SK-N-SH treated with all-trans-retinoic acid at 6 μM for 48 hours (cell line): ENCODE measurements around the gene CST1.
"Not testable (repeated sequence)": the region's sequence is repeated elsewhere in the genome, so short reads cannot be mapped to it uniquely, and the experiment has no call there.

ENCODE experiments used
- ATAC-seq: fragments of 200-7000 bp; cut with Tn5 transposase; 3 replicates; pipeline ENCODE4 v1.9.1; 2020; ENCODE audit warnings: mild to moderate bottlenecking, moderate library complexity
- CSDC2 ChIP-seq: fragments of 250-450 bp; sonication (Bioruptor Pico); IDR thresholded peaks from 2 replicates; pipeline ENCODE4 v1.5.0; 2020; ENCODE audit warnings: mild to moderate bottlenecking, moderate library complexity
- CSRNP3 ChIP-seq: fragments of 250-450 bp; sonication (Bioruptor Pico); IDR thresholded peaks from 2 replicates; pipeline ENCODE4 v1.5.1; 2021; ENCODE audit warnings: mild to moderate bottlenecking, moderate library complexity
- ESRRG ChIP-seq: fragments of 250-450 bp; sonication (Bioruptor Pico); IDR thresholded peaks from 2 replicates; pipeline ENCODE4 v1.6.1; 2021; ENCODE audit warnings: mild to moderate bottlenecking
- ISL1 ChIP-seq: fragments of 250-450 bp; sonication (Bioruptor Pico); IDR thresholded peaks from 2 replicates; pipeline ENCODE4 v2.1.2; 2022; ENCODE audit warnings: mild to moderate bottlenecking, moderate library complexity
- OSR1 ChIP-seq: fragments of 250-450 bp; sonication (Bioruptor Pico); IDR thresholded peaks from 2 replicates; pipeline ENCODE4 v1.8.0; 2022; ENCODE audit warnings: moderate library complexity, mild to moderate bottlenecking, inconsistent platforms
- PPARA ChIP-seq: fragments of 250-450 bp; sonication (Bioruptor Pico); IDR thresholded peaks from 2 replicates; pipeline ENCODE4 v1.5.0; 2020; ENCODE audit warnings: mild to moderate bottlenecking, borderline replicate concordance
- RARB ChIP-seq: fragments of 250-450 bp; sonication (Bioruptor Pico); IDR thresholded peaks from 2 replicates; pipeline ENCODE4 v1.8.0; 2021; ENCODE audit warnings: mild to moderate bottlenecking, moderate library complexity
- TCF4 ChIP-seq: fragments of 250-450 bp; sonication (Bioruptor Pico); IDR thresholded peaks from 2 replicates; pipeline ENCODE4 v1.8.0; 2021; ENCODE audit warnings: mild to moderate bottlenecking, moderate library complexity, borderline replicate concordance
- TOX ChIP-seq: fragments of 250-450 bp; sonication (Bioruptor Pico); IDR thresholded peaks from 2 replicates; pipeline ENCODE4 v1.8.0; 2021; ENCODE audit warnings: mild to moderate bottlenecking, moderate library complexity, borderline replicate concordance
- TSHZ2 ChIP-seq: fragments of 250-450 bp; sonication (Bioruptor Pico); IDR thresholded peaks from 2 replicates; pipeline ENCODE4 v1.5.0; 2020; ENCODE audit warnings: mild to moderate bottlenecking, moderate library complexity
- ZC3H10 ChIP-seq: fragments of 250-450 bp; sonication (Bioruptor Pico); IDR thresholded peaks from 2 replicates; pipeline ENCODE4 v1.5.1; 2021; ENCODE audit warnings: mild to moderate bottlenecking, moderate library complexity
- ZFP30 ChIP-seq: fragments of 450-650 bp; formaldehyde crosslinking; IDR thresholded peaks from 2 replicates; pipeline ENCODE4 v1.5.0; 2022; ENCODE audit warnings: mild to moderate bottlenecking, moderate library complexity
- ZNF565 ChIP-seq: fragments of 450-650 bp; formaldehyde crosslinking; conservative IDR thresholded peaks from 2 replicates; pipeline ENCODE4 v1.5.0; 2020; ENCODE audit warnings: low read depth, mild to moderate bottlenecking, moderate library complexity
- ZNF70 ChIP-seq: fragments of 450-650 bp; formaldehyde crosslinking; IDR thresholded peaks from 2 replicates; pipeline ENCODE4 v1.5.0; 2020; ENCODE audit warnings: mild to moderate bottlenecking, moderate library complexity
- ZNF8 ChIP-seq: fragments of 450-650 bp; formaldehyde crosslinking; IDR thresholded peaks from 2 replicates; pipeline ENCODE4 v1.5.0; 2020; ENCODE audit warnings: mild to moderate bottlenecking, moderate library complexity
- TF ChIP-seq, protein P1 (sequence below): fragments of 250-450 bp; sonication (Bioruptor Pico); IDR thresholded peaks from 2 replicates; pipeline ENCODE4 v1.8.0; 2020; ENCODE audit warnings: mild to moderate bottlenecking, moderate library complexity, borderline replicate concordance
- TF ChIP-seq, protein P2 (sequence below): fragments of 250-450 bp; sonication (Bioruptor Pico); IDR thresholded peaks from 2 replicates; pipeline ENCODE4 v1.5.1; 2020; ENCODE audit warnings: low read depth, mild to moderate bottlenecking, moderate library complexity
- TF ChIP-seq, protein P3 (sequence below): fragments of 250-450 bp; sonication (Bioruptor Pico); IDR thresholded peaks from 2 replicates; pipeline ENCODE4 v1.8.0; 2021; ENCODE audit warnings: low read depth, mild to moderate bottlenecking, moderate library complexity, borderline replicate concordance

Gene CST1

GRCh38 chr20:23766531-23766930 is 15.8 kb upstream of the CST1 start (continued):
- TF ChIP-seq, protein P1, sequence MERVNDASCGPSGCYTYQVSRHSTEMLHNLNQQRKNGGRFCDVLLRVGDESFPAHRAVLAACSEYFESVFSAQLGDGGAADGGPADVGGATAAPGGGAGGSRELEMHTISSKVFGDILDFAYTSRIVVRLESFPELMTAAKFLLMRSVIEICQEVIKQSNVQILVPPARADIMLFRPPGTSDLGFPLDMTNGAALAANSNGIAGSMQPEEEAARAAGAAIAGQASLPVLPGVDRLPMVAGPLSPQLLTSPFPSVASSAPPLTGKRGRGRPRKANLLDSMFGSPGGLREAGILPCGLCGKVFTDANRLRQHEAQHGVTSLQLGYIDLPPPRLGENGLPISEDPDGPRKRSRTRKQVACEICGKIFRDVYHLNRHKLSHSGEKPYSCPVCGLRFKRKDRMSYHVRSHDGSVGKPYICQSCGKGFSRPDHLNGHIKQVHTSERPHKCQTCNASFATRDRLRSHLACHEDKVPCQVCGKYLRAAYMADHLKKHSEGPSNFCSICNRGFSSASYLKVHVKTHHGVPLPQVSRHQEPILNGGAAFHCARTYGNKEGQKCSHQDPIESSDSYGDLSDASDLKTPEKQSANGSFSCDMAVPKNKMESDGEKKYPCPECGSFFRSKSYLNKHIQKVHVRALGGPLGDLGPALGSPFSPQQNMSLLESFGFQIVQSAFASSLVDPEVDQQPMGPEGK (CRISPR knock-in tag) = no peak

DNA sequence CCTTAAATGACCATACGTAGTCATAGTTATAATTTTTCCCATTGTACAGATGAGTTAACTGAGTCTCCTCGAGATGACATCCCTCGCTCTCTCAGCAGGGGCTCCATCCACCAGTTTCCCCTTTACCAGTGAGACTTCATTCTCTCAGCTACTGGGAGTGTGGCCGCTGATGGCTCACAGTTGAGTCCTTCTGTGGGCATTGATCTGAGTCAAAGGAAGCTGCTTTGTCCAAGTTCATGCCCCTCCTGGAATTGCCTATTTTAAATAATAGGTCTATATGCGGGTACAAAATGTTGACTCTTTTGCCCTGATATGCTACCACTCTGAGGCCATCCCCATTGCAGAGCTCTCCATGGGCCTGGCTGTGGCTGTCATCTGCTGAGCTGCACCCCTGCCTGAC is 14.8 kb upstream of the CST1 start:
- TF ChIP-seq TSHZ2 (CRISPR knock-in tag) (no peak), ZFP30 (CRISPR knock-in tag) (no peak), ESRRG (no peak), CSDC2 (CRISPR knock-in tag) (no peak), ZNF565 (CRISPR knock-in tag) (no peak), CSRNP3 (CRISPR knock-in tag) (no peak), TCF4 (CRISPR knock-in tag) (no peak), ZC3H10 (CRISPR knock-in tag) (no peak), ZNF70 (CRISPR knock-in tag) (no peak), OSR1 (CRISPR knock-in tag) (no peak), ISL1 (CRISPR knock-in tag) (no peak), RARB (CRISPR knock-in tag) (no peak), ZNF8 (CRISPR knock-in tag) (no peak), TOX (CRISPR knock-in tag) (no peak), PPARA (no peak)
- TF ChIP-seq, protein P2, sequence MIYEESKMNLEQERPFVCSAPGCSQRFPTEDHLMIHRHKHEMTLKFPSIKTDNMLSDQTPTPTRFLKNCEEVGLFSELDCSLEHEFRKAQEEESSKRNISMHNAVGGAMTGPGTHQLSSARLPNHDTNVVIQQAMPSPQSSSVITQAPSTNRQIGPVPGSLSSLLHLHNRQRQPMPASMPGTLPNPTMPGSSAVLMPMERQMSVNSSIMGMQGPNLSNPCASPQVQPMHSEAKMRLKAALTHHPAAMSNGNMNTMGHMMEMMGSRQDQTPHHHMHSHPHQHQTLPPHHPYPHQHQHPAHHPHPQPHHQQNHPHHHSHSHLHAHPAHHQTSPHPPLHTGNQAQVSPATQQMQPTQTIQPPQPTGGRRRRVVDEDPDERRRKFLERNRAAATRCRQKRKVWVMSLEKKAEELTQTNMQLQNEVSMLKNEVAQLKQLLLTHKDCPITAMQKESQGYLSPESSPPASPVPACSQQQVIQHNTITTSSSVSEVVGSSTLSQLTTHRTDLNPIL (CRISPR knock-in tag) = no peak
- TF ChIP-seq, protein P1 (CRISPR knock-in tag) = no peak
- TF ChIP-seq, protein P3, sequence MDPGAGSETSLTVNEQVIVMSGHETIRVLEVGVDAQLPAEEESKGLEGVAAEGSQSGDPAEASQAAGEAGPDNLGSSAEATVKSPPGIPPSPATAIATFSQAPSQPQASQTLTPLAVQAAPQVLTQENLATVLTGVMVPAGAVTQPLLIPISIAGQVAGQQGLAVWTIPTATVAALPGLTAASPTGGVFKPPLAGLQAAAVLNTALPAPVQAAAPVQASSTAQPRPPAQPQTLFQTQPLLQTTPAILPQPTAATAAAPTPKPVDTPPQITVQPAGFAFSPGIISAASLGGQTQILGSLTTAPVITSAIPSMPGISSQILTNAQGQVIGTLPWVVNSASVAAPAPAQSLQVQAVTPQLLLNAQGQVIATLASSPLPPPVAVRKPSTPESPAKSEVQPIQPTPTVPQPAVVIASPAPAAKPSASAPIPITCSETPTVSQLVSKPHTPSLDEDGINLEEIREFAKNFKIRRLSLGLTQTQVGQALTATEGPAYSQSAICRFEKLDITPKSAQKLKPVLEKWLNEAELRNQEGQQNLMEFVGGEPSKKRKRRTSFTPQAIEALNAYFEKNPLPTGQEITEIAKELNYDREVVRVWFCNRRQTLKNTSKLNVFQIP (CRISPR knock-in tag) = no peak
- ATAC-seq = no peak

DNA sequence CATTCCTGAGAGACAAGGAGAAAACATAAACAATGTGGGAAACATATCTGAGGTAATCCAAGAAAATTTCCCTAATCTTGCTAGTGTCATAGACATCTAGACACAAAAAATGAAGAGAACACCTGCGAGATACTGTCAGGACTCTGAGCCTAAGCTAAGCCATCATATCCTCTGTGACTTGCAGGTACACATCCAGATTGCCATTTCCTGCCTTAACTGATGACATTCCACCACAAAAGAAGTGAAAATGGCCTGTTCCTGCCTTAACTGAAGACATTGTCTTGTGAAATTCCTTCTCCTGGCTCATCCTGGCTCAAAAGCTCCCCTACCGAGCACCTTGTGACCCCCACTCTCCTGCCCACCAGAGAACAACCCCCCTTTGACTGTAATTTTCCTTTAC is 13.9 kb upstream of the CST1 start:
- not testable (repeated sequence) for ATAC-seq

- no peak for ATAC-seq
These were observed 12.6 kb upstream of the CST1 start for GRCh38 chr20:23763345-23763744.

More at GRCh38 chr20:23763345-23763744, 12.6 kb upstream of the CST1 start:
- TF ChIP-seq CSRNP3 (CRISPR knock-in tag) (no peak), PPARA (no peak), ESRRG (no peak), ZNF565 (CRISPR knock-in tag) (no peak), RARB (CRISPR knock-in tag) (no peak), ZNF8 (CRISPR knock-in tag) (no peak), OSR1 (CRISPR knock-in tag) (no peak)
- TF ChIP-seq, protein P1 (CRISPR knock-in tag) = no peak
- TF ChIP-seq, protein P2 (CRISPR knock-in tag) = no peak
- TF ChIP-seq, all 23 proteins: peak for 0
